NCI-H526 treated with DMSO at 0.1 percent for 48 hours (cell line): ENCODE measurements around the gene CANT1.
"Not testable (repeated sequence)": the region's sequence is repeated elsewhere in the genome, so short reads cannot be mapped to it uniquely, and the experiment has no call there.

Experiments used
- DNase-seq: peaks from one replicate; lab custom pipeline; 2025; lab: John Stamatoyannopoulos, UW

CANT1 gene

DNA sequence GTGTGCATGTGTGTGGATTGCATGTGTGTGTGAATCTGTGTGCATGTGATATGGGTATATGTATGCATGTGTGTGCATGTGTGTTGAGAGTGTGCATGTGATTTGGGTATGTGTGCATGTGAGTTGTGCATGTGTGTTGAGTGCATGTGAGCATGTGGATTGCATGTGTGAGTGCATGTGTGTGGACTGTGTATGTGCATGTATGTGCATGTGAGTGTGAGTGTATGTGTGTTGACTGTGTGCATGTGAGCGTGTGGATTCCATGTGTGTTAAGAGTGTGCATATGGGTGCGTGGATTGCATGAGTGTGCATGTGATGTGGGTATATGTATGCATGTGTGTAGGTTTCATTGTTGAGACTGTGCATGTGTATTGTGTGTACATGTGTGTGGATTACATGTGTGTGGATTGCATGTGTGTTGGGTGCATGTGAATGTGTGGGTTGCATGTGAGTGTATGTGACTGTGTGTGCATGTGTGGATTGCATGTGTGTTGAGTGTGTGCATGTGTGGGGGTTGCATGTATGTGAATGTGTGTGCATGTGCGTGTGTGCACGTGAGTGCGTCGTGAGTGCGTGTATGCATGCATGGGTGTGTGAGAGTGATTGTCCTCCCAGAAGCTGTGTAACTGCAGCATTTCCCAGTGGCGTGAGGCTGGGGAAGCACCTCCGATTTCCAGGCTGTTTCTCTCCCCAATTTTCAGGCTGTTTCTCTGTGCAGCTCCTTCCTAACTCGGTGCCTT is 33.8 kb upstream of the CANT1 start:
- no peak for DNase-seq

DNA sequence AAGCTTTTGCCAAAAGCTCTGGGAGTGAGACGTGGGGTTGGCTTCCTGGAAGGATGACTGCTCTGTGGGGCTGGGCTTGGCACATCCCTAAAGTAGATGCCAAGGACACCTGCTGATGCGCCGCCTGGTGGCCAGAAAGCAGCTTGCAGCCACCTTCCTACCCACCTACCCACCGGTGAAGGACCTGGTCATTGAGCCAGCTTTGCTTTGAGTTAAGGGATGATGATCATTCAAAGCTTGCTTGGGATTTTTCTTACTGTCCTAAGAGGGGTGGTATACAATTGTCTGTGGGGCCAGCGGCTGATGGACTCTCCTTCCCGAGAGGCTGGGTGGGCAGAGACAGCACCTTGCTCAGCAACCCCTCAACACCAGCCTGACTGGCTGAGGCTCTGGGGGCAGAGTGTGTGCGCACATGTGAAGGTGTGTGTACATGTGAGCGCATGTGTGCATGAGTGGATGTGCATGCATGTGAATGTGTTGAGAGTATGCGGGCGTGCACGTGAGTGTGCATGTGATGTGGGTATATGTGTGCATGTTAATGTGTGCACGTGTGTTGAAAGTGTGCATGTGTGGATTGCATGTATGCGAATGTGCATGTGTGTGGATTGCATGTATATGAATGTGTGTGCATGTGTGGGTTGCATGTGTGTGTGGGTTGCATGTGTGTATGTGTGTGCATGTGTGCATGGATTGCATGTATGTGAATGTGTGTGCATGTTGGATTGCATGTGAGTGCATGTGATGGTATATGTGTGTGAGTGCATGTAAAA is 33.0 kb upstream of the CANT1 start:
- no peak for DNase-seq

DNA sequence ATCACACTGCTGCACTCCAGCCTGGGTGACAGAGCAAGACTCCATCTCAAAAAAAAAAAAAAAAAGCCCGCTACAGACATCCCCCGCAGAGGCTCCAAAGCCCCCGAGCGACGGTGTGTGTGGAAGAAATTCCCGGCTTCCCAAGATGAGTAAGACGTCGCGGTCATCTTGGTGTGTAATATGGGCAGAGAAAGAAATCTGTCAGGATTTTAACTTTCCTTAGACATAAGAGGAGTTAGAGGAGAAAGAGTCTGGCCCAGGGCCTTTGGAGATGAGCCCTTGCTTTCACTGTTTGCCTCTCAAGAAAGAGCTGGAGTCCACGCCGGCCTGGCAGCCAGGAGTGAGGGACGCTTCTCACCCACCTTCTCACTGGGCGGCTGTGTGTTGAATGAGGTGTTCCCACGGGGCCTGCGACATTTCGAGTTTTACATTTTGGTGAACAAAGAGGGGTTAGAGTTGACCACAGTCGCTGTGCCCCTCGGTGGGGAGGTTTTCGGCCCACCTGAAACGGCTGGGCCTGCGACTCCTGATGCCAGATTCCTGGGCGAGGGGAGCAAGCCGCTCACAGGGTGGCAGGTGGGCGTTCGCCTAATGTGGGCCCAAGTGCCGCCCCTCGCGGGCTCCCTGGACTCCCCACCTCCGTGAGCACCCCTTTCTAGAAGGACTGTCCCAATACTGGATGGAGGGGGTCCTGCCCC is 32.3 kb upstream of the CANT1 start:
- DNase-seq: no peak

DNA sequence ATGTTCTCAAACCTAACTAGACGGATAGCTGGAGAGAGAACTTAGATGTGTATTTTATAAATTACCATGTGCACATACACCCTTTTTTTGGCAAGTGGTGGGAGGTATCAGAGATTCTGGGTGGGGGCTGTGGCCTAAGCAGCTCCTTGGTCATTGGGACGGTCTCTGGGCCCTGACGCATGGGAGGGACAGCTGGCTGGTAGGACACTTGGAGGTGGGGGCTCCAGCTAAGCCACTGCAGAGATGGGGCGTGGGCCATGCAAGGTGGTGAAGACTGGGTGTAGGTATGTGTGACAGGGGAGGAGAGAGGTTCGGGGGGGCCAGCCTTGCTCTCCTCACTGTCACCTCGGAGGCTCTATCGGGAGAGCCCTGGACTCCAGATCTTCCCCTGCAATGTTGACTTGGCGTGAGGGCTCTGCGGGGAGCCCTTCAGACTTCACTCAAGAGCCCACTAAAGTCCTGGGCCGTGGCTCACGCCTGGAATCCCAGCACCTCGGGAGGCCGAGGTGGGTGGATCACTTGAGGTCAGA is 31.5 kb upstream of the CANT1 start:
- no peak for DNase-seq

DNA sequence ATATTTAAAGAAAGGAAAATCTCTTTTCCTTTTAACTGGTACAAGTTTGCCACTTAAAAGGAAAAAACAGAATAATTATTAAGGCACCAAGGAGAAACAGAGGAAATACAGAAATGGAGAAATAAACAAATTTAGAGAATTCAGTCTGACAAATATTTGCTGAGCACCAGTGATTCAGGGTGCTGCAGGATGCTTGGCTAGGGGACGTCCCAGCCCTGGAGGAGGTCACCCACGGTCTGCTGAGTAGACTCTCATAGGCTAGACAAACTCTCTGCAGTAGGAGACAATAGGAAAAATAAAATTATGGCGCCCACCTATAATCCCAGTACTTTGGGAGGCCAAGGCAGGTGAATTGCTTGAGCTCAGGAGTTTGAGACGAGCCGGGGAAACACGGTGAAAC is 30.3 kb upstream of the CANT1 start:
- DNase-seq: no peak

DNA sequence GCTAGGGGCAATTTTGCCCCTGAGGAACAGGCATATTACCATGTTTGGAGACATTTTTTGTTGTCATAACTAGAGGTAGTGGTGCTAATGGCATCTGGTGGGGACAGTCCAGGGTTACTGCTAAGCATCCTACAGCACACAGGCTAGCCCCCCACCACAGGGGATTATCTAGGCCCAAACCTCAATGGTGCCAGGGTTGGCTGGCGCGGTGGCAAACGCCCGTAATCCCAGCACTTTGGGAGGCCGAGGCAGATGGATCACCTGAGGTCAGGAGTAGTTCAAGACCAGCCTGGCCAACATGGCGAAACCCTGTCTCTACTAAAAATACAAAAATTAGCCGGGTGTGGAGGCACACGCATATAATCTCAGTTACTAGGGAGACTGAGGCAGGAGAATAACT is 29.6 kb upstream of the CANT1 start:
- DNase-seq: no peak

DNA sequence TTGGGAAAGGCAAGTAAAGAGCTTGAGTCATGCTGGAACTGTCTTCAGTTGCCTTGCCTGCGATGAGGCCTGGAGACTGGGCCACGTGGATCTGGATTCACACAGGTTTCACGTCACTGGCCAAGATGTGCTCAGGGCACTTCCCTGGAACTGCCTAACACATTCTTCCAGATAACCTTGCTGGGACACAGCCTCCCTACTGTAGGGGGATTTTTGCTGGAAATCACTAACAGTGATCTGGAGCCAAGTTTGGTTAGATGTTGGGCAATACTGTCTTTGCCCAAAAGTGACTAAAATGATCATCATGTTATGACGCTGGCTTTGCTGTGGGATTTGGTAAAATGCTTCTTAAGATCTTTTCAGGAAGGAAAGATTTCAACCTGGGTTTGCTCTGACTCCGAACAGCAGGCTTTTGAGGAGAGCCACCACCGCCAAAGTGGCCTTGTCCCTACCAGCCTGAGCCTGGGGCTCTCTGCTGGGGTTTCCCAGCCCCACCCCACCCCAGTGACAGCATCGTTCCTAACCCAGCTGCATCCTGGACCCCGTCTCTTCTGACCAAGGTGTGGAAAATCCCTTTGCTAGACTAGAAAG is 29.1 kb upstream of the CANT1 start:
- no peak for DNase-seq

DNA sequence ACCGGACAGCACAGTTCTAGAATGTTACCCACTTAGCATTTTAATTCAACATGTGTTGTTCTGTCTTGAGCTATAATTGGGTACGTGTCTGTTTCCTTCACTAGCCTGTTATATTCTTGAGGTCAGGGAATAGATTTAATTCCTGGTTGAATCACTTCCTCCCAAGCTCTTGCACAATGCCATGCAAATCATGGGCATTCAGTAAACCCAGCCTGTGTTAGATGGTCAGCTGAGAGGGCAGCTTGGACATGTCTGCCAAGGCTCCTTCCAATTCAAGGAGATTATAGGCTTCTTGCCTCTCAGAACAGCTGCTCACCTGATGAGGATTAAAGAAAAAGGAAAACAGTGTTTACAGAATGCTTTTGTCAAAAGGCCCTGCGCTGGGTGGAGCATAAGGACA is 27.0 kb upstream of the CANT1 start:
- no peak for DNase-seq

DNA sequence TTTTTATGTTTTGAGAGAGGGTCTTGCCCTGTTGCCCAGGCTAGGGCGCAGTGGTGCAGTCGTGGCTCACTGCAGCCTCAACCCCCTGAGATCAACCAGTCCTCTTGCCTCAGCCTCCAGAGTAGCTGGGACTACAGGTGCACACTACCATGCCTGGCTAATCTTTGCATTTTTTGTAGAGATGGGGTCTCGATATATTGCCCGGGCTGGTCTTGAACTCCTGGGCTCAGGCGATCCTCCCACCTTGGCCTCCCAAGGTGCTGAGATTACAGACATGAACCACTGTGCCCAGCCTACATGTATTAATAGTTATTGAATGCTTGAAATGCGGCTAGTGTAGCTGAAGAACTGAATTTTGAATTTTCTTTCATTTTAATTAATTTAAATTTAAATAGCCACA is 26.6 kb upstream of the CANT1 start:
- no peak for DNase-seq

DNA sequence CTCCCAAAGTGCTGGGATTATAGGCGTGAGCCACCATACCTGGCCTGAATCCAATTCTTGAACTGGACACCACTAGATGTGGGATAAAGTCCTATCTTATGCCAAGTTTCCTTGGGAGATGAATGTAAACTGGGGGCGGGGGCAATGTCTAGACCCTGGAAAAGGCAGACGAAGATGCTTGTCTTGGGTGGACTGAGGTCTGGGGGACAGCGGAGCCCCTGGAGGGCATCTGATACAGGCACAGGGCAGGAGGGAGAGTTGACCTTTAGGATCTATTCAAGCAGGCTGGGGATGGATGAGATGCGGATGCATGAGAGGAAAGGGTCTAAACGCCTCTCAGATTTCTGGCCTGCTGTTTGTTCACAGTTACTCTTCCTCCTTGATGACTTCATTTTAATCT is 26.1 kb upstream of the CANT1 start:
- no peak for DNase-seq

DNA sequence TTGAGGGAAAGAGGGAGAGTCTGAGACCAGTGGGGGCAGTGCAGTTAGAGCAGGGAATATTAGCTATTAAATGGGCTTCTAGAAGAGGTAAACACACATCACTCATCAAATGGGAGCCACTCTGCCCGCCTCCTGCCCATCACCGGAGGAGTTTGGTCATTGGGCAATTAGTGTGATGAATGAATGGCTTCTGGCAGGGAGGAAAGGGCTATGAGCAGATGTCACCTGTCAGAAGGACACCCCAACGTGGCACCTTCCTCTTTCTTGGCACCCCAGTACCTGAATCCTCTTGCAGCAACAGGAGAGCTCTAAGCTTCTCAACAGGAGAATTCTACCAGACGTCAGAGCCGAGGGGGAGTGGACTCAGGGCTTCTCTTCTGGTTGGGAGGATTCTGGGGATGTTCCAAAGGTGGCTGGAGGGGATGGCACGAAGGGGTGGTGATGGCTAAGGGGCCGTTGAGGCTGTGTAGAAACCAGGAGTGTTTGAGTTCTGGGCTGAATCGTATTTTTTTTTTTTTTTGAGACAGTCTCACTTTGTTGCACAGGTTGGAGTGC is 25.4 kb upstream of the CANT1 start:
- DNase-seq: no peak

DNA sequence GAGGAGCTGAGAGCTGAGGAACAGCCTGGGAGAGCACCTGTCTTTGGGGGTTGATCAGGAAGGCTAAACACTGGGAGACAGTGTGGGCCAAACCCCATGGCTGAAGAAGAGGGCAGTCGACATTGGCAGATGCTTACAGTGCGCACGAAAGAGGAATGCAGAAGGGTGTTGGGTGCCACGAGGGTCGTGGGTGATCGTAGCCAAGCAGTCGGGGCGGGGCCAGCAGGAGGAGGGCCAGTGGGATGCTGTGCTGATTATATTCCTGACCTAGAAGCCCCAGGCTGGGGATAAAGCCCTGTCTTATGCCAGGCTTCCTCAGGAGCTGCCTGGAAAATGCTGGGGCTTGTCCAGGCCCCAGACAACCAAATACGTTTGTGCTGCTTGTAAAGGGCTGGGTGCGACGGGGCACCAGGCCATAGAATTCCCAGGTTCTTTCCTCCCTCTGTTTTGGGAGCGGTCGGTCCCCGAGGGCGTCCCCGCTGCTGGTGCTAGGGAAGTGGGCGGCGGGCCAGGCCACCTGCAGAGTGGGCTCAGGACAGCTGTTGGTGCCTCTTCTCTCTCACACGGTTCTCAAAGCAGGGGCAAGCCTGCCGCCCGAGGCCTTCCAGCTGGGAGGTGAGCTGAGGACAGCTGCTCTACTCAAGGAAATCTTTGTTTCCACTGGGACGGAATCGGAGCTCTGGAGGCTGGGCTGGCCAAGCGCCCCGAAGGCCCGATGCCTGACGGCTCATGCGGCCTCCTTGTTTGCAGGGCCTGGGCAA is 24.4 kb upstream of the CANT1 start:
- no peak for DNase-seq

DNA sequence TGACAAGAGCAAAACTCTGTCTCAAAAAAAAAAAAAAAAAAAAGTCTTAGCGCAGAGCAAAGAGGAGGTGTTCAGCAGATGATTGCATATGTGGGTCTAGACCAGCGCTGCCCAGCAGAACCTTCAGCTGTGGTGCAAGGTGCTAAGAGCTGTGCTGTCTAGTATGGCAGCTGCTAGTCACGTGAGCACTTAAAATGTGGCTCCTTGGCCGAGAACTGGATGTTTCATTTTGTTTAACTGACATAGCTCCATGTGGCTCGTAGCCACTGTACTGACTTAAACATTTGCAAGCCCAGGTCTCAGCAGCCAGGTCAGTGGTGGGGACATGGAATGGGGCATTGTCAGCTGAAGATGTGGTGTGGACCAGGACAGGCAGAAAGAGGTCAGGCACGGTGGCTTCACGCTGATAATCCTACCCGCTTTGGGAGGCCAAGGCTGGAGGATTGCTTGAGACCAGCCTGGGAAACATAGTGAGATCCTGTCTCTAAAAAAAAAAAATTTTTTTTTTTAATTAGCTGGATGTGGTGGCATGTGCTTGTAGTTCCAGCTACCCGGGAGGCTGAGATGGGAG is 23.6 kb upstream of the CANT1 start:
- no peak for DNase-seq

DNA sequence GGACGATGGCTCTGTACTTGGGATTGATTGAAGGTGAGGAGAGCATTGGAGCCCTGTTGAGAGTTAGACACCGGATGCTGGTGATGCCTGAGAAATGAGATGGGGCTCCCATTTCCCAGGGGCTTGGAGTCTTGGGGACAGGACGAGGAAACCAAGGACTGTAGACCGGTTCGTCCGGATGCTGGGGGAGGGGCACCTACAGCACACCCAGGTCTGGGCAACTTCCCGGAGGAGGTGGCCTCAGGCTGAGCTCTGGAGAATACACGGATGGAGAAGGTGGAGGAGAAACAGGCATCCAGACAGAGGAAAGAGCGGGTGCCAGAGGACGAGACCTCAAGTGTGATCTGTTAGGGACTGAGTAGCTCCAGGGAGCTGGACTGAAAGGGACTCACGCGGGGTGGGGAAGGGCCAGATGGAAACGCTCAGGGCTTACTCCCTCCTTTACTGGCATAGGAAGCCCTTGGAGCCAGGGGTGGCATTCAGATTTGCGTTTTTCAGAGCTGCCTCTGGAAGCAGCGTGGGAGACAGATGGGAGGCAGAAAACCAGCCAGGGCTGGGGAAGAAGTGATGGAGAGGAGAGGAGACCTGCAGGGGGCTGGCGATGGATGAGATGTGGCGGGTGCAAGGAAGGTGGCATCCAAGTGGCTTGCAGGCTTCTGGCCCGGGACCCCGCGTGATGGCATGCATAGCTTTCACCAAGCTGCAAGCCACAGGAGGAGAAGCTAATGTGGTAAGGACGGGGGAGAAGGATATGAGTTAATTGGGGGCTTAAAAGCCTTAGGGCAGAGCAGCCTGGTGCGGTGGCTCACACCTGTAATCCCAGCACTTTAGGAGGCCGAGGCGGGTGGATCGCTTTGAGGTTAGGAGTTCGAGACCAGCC is 22.7 kb upstream of the CANT1 start:
- DNase-seq: no peak

DNA sequence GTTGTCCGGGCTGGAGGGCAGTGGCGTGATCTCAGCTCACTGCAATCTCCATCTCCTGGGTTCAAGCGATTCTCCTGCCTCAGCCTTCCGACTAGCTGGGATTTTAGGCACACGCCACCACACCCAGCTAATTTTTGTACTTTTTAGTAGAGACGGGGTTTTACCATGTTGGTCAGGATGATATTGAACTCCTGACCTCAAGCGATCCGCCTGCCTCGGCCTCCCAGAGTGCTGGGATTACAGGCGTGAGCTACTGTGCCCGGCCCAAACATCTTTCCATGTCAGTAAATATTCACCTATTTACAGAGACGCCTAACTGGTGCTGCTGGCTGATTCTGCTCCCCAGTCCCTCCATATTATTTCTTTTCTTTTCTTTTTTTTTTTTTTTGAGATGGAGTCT is 21.1 kb upstream of the CANT1 start:
- not testable (repeated sequence) for DNase-seq

DNA sequence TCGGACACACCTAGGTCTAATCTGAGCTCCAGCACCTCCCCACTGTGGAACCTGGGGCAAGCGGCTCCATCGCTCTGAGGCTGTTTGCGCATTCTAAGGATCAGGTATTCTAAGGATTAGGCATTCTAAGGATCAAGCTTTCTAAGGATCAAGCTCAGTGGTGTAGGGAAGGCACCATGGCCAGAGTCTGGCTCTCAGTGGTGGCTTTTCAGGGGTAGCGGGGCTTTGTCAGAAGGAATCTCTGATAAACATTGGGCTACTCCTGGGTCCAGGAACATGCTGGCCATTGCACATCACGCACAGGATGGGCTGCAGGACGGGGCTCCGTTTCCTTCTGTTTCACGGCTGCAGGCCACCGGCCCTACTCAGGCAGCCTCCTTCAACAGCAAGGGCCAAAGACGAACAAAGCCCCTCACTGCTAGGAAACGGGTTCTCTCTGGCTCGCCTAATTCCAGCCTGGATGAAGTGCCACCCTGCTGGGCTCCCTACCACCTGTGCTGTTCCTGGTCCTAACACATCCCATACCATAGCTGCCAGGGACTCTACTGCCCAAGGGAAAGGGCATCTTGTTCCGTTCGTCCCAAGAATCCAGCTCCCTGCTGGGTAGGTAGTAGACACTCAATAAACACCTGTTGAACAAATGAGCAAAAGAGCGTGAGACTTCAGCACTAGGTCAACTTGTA is 19.9 kb upstream of the CANT1 start:
- DNase-seq: no peak

DNA sequence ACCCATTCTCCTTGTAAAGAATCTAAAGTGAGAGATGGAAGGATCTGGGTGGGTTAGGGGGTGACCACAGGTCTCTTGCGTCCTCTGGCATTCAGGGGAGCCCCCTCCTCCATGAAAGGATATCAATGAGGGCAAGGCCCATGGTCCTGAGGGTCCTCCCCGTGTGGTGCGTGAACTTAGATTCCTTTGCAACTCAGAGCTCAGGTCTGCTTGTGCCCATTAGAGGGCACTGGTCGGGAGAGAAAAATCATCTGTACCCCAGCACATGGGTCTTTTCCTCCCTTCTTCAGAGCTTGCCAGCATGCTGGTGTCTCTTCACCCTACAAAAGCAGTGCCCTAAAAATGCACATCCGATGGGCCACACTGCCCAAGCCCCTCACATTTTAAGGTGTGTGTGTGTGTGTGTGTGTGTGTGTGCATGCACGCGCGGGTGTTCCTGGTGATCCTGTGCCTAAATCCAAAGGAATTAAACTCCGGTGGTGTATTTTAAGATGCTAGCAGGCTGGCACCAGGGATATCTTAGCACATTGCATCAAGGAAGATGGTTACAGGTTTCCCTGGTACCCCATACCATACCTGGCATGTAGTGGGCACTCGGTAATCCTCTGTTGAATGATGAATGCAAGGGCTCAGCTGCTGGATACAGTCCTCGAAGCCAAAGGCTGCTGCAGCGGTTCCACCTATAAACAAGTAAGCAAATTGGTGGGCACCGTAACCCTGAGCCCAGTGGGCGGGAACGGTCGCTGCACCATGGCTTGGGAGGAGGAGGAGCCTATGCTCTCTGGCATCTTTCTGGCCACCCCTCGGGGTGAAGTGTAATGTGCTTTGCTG is 19.1 kb upstream of the CANT1 start:
- DNase-seq: no peak

DNA sequence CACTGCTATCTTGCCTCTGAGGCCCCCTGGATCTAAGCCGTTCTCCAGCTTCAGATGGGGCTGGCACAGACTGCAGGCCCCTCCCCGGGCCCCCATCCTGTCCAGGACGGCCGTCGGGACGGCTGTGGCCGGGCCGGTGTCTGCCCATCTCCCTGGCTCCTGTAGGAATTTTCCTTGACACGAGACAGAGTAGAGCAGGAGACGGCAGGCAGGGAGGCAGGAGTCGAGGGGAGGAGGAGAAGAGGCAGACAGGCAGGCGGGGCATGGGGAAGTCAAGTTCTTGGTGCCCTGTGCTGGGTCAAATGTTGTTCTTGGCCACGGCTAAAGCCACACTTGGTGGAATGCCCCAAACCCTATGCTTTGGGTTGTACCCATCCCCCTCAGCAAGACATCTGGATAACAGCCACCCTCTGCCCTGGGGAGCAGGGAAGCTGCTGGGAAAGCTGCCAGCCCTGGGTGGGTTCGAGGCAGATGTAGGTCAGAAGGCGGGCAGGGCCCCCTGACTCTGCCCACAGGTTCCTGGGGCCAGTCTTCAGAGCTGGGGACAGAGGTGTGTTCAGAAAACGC is 18.4 kb upstream of the CANT1 start:
- DNase-seq: no peak
